ENCODE results near the gene MED26. TPM values are rescaled to one million over a fixed set of nuclear protein-coding genes. Genes with fewer than 3 reads are reported as not detected.

Gene MED26
- total and polyA plus RNA-seq, 2 experiments from 2014 or later, result 7.4 to 15.4 TPM

GRCh38 chr19:16585094-16585801 is 42.8 kb downstream of the MED26 start (continued):
- TF ChIP-seq ZNF331 (CRISPR knock-in tag; IDR thresholded peaks at IDR 0.05; ENCODE audit: low read depth), result no peak
- no peak for TF ChIP-seq STAT1 (IDR thresholded peaks at IDR 0.05; ENCODE audit: unreplicated experiment)
- TF ChIP-seq NANOG (IDR thresholded peaks at IDR 0.05; ENCODE audit: borderline replicate concordance), result no peak

GRCh38 chr19:16584248-16585093 is 43.5 kb downstream of the MED26 start:
- Mint-ChIP-seq H3K27me3 (ENCODE audit: insufficient read depth, low read depth, poor library complexity) (peaks cover 2% of the 10 kb centered on the region), H3K36me3 (ENCODE audit: low read depth) (no peaks in the 10 kb centered on the region; the same call in 1 of the 3 replicates), H3K4me1 (peaks cover 65% of the 10 kb centered on the region), H3K4me3 (peak overlapping the region; percentile 48), H3K9me3 (no peaks in the 10 kb centered on the region), H3K27ac (peak overlapping the region; percentile 95)
- ATAC-seq (peak; percentile 81), DNase-seq (ENCODE audit: low spot score) (peak; percentile 89)
- peaks cover 98% of the 10 kb centered on the region for H3K79me2 ChIP-seq (replicated peaks; ENCODE audit: insufficient read depth)
- H2AFZ ChIP-seq, result no peak overlapping the region
- H3K4me1 ChIP-seq (ENCODE audit: insufficient read depth), result peaks cover 48% of the 10 kb centered on the region
- H3K27me3 ChIP-seq (ENCODE audit: insufficient read depth), result no peaks in the 10 kb centered on the region
- TF ChIP-seq REST (IDR thresholded peaks at IDR 0.05; ENCODE audit: unreplicated experiment), result no peak
- TF ChIP-seq NANOG (IDR thresholded peaks at IDR 0.05; ENCODE audit: borderline replicate concordance), result no peak
- no peak for TF ChIP-seq POLR2AphosphoS5 (IDR thresholded peaks at IDR 0.05; ENCODE audit: low read depth)
- peak overlapping the region; percentile 81 for H3K4me2 ChIP-seq
- peak overlapping the region; percentile 44 for H3K4me3 ChIP-seq
- 0 out of 2 replicates have a peak overlapping the region, but pooled peaks have one; percentile 86 for H3K27ac ChIP-seq (ENCODE audit: low read depth)
- H4K20me1 ChIP-seq (replicated peaks; ENCODE audit: insufficient read depth), result peaks cover 21% of the 10 kb centered on the region
- H3F3A ChIP-seq (replicated peaks; ENCODE audit: low read depth), result peaks cover 10% of the 10 kb centered on the region; the same call in 1 of the 2 replicates
- H3K36me3 ChIP-seq (ENCODE audit: insufficient read depth), result no peaks in the 10 kb centered on the region; the same call in 1 of the 2 replicates
- H3K9me2 ChIP-seq (ENCODE audit: insufficient read depth), result no peaks in the 10 kb centered on the region

GRCh38 chr19:16582486-16583261 is 45.3 kb downstream of the MED26 start:
- Histone ChIP-seq H3K79me2 (replicated peaks; ENCODE audit: insufficient read depth) (peaks cover 96% of the 10 kb centered on the region), H3K4me3 (no peak overlapping the region), H3K4me2 (no peak overlapping the region), H3K27me3 (ENCODE audit: insufficient read depth) (no peaks in the 10 kb centered on the region), H3K9me2 (ENCODE audit: insufficient read depth) (no peaks in the 10 kb centered on the region), H3F3A (replicated peaks; ENCODE audit: low read depth) (peaks cover 10% of the 10 kb centered on the region; the same call in 1 of the 2 replicates), H3K4me1 (ENCODE audit: insufficient read depth) (peaks cover 35% of the 10 kb centered on the region), H3K36me3 (ENCODE audit: insufficient read depth) (no peaks in the 10 kb centered on the region; the same call in 1 of the 2 replicates), H4K20me1 (replicated peaks; ENCODE audit: insufficient read depth) (peaks cover 28% of the 10 kb centered on the region), H2AFZ (no peak overlapping the region), H3K27ac (ENCODE audit: low read depth) (no peak overlapping the region)
- H3K27ac Mint-ChIP-seq, result no peak overlapping the region
- H3K9me3 Mint-ChIP-seq, result no peaks in the 10 kb centered on the region
- ATAC-seq (no peak), DNase-seq (ENCODE audit: low spot score) (no peak)
- peaks cover 3% of the 10 kb centered on the region; the same call in 2 of the 3 replicates for H3K36me3 Mint-ChIP-seq (ENCODE audit: low read depth)
- peaks cover 47% of the 10 kb centered on the region for H3K4me1 Mint-ChIP-seq
- no peak overlapping the region for H3K4me3 Mint-ChIP-seq
- peaks cover 2% of the 10 kb centered on the region for H3K27me3 Mint-ChIP-seq (ENCODE audit: insufficient read depth, low read depth, poor library complexity)
- no peak for TF ChIP-seq ZNF462 (CRISPR knock-in tag; IDR thresholded peaks at IDR 0.05)
